LNCAP (cell line): ENCODE results near the gene IGSF1.

ENCODE experiments used
- TF ChIP-seq, protein P1 (sequence below): fragments of 450-650 bp; IDR thresholded peaks from 2 replicates; pipeline ENCODE4 v1.5.1; 2017; ENCODE audit warnings: mild to moderate bottlenecking

IGSF1 gene, protein sequence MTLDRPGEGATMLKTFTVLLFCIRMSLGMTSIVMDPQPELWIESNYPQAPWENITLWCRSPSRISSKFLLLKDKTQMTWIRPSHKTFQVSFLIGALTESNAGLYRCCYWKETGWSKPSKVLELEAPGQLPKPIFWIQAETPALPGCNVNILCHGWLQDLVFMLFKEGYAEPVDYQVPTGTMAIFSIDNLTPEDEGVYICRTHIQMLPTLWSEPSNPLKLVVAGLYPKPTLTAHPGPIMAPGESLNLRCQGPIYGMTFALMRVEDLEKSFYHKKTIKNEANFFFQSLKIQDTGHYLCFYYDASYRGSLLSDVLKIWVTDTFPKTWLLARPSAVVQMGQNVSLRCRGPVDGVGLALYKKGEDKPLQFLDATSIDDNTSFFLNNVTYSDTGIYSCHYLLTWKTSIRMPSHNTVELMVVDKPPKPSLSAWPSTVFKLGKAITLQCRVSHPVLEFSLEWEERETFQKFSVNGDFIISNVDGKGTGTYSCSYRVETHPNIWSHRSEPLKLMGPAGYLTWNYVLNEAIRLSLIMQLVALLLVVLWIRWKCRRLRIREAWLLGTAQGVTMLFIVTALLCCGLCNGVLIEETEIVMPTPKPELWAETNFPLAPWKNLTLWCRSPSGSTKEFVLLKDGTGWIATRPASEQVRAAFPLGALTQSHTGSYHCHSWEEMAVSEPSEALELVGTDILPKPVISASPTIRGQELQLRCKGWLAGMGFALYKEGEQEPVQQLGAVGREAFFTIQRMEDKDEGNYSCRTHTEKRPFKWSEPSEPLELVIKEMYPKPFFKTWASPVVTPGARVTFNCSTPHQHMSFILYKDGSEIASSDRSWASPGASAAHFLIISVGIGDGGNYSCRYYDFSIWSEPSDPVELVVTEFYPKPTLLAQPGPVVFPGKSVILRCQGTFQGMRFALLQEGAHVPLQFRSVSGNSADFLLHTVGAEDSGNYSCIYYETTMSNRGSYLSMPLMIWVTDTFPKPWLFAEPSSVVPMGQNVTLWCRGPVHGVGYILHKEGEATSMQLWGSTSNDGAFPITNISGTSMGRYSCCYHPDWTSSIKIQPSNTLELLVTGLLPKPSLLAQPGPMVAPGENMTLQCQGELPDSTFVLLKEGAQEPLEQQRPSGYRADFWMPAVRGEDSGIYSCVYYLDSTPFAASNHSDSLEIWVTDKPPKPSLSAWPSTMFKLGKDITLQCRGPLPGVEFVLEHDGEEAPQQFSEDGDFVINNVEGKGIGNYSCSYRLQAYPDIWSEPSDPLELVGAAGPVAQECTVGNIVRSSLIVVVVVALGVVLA (N-terminal part only)

DNA sequence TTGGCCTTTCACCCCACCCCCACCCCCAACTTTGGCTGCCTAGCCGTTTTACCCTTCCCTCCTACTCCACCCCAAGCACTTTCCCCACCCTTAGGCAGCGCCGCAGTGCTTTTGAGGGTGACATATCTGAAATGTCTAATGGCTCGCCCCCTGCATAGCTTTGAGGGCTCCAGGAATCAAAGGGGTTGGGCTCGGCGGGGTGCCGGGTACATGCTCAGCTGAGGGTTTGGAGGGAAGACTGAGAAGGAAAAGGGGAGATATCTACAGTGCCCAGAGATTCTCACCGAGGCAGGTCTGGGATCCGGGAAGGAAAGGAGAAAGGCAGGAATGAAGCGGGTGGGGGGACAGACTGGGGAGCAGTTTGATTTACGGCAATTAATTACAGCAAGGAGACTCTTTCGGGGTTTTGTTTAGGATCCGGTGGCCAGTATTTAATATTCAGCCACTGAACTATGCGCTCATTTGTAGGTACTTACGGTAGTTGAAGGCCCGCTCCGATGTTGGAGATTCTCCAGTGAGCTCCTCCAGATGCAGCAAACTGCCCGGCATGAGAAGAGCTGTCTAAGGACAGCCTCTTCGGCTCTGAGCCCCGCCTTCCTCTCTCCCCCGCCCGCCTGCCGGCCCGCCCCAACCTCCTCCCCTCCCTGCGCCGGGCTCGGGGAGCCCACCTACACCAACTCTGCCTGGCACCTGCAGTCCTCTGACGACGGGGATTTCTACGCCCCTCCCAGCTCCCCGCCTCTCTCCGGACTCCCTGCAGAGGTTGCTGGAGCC, at the start of gene IGSF1:
IGSF1 (minus strand) TSS at position 569 of the 774 bp plus-strand sequence. CDS start 2,632 bp downstream, outside the sequence.
- TF ChIP-seq, protein P1, sequence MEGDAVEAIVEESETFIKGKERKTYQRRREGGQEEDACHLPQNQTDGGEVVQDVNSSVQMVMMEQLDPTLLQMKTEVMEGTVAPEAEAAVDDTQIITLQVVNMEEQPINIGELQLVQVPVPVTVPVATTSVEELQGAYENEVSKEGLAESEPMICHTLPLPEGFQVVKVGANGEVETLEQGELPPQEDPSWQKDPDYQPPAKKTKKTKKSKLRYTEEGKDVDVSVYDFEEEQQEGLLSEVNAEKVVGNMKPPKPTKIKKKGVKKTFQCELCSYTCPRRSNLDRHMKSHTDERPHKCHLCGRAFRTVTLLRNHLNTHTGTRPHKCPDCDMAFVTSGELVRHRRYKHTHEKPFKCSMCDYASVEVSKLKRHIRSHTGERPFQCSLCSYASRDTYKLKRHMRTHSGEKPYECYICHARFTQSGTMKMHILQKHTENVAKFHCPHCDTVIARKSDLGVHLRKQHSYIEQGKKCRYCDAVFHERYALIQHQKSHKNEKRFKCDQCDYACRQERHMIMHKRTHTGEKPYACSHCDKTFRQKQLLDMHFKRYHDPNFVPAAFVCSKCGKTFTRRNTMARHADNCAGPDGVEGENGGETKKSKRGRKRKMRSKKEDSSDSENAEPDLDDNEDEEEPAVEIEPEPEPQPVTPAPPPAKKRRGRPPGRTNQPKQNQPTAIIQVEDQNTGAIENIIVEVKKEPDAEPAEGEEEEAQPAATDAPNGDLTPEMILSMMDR = no peak

DNA sequence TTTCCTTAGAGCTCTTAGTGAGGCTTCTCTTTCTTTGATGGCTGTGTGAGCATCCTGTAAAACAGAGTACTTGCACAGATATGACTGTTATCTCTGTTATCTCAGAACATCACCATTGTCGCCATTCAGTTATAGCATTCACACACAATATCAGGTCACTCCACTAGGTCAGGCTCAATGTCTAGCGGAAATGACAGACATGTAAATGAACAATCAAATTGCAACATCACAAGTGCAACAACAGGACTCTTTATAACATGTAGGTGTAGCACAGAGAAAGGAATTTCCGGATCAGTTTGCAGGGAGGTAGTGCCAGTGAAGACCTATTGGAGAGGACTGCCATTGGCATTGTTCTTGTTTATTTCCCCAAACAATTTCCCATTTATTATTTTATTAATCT, 43.2 kb upstream of the IGSF1 start:
- TF ChIP-seq, protein P1 = no peak

DNA sequence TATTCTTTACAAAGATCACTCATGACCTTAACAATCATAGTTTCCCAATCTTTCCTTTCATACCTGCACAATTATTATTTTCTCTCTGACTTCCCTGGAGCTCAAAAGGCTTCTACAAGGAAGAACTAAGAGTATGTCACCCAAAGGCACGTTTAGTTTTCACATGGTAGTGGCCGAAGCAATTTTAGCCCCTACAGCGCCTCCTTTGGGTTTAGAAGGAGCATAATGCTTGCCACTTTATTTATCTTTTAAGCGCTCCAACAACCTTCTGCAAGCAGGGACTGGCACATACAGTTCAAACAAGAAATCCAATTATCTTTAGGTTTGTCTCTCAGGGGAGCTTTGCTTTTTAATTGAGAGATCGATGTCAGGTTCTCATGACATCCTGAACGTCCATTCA, 42.0 kb upstream of the IGSF1 start:
- TF ChIP-seq, protein P1 = no peak

DNA sequence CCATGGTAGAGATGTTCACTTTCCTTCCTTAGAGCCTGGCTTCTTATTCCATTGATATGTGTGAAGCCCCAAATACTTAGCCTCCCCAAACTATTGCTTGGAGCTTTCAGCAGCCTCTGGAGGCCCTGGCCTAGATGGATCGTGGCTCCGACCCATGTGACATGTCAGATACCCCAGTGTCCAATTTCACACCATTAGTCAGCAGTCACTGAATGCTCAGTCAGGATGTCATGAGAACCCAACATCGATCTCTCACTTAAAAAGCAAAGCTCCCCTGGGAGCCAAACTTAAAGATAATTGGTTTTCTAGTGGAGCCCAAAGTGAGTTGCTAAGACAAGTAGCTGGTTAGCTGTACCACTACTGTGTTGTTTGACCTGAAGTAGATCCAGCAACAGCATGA, 41.6 kb upstream of the IGSF1 start:
- TF ChIP-seq, protein P1 = no peak

DNA sequence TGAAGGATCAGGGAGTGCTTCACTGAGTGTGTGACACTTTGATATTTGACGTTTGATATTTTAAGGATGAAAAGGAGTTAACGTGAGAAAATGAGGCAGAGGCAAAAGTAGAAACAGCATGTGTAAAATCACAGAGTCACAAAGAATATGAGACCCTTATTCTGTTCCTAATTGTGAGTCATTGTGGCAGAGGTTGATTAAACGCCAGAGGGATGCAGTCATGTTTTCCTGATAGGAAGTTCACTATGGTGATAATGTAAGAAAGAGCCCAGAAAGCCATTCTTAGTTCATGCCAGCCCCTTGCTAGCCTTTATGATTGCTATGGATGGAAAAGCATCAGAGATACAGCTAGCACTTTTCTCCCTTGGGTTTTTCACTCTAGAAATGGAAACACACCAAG, 33.5 kb upstream of the IGSF1 start:
- TF ChIP-seq, protein P1 = no peak

DNA sequence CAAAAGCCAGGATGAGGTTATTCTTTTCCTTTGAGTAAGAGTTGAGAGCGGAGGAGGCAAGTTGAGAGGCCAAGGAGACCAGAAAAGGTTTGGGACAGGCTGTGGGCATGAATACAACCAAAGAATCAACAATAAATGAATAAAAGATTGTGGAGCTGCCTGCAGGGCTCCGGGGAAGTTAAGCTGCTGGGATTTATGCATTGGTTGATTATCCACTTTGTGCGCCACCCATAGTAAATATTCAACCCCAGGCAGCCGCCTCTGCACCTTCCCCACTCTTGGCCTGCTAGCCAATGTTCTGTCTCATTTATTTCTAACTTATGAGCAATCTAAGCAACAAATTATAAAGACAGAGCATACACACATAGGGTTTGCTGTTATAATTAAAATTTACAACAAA, 28.2 kb upstream of the IGSF1 start:
- TF ChIP-seq, protein P1 = no peak
